Cerebellar cortex (tissue), 1 donor: ENCODE results near the gene ZNF789.
"Not testable (repeated sequence)": the region's sequence is repeated elsewhere in the genome, so short reads cannot be mapped to it uniquely, and the experiment has no call there.

Experiments used
- DNase-seq: peaks from one replicate; pipeline ENCODE4 v3.0.0-alpha.2; 2015; ENCODE audit warnings: low spot score

Gene ZNF789

DNA sequence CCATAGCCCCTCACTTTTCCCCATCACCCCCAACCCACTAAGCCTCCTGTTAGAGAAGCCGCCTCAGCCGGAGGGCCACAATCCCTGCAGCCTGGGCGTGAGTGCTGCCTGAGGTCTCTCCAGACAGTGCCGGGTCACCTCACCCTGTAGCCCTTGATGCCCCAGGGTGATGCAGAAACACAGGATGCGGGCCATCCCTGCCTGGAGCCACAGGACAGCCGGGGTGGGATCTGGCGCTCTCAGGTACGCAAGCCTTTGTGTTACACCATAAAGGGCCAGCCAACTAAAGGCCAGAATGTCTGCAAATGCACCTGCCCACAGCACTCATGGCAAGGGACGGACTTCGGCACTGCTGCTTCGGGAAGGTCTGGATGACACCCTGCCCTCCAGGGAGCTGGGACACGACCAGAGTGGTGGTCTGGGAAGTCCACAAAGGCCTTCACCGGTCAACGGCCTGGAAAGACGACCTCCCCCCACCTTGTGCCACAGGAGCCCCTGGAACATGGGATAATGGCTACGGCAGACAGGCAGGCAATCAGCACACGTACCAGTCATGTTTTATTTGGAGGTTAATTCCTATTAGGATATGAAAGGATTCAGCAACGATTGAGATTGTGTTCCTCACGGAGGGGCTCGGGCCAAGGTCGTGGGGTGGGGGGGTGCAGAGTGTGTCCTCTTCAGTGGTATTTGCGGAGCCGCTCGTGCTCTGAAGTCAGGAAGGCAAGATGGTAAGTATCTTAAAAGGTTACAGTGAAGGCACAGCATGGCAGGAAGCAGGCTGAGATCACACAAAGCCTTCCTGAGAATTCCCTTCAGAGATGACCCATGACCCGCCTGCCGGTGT is 14.8 kb upstream of the ZNF789 start:
- DNase-seq: no peak

DNA sequence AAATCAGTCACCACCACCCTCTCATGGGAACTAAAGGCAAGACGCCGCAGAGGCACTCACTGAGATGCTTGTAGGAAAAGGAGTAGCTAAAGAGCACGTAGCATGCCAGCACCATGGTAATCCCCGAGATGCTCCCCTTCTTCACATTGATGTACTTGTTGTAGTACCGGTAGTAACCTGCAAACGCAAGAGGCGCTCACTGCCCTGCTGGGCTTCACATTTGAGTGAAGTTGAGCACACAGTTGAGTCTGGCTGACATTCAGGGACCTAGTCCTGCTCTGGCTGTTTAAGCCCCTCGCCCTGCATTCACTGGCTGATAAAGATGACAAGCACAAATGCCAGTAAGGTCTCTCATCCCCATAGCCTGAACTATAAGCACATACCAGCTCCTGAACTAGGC is 13.6 kb upstream of the ZNF789 start:
- peak; percentile 42 for DNase-seq

GRCh38 chr7:99460651-99461050 is 12.0 kb upstream of the ZNF789 start:
- DNase-seq: no peak

GRCh38 chr7:99461221-99461620 is 11.5 kb upstream of the ZNF789 start:
- no peak for DNase-seq

- DNase-seq: no peak
Measured at GRCh38 chr7:99465421-99465768, 7.3 kb upstream of the ZNF789 start.

- DNase-seq: no peak
Measured at GRCh38 chr7:99468336-99468918, 4.3 kb upstream of the ZNF789 start.

GRCh38 chr7:99469381-99470065 is 3.2 kb upstream of the ZNF789 start:
- DNase-seq: peak; percentile 68

GRCh38 chr7:99473315-99473596 is 566 bp downstream of the ZNF789 start:
- DNase-seq: peak; percentile 31

- DNase-seq: no peak
Measured at GRCh38 chr7:99476107-99476506, 3.4 kb downstream of the ZNF789 start.

- no peak for DNase-seq
Measured at GRCh38 chr7:99478464-99479440, 6.1 kb downstream of the ZNF789 start.

GRCh38 chr7:99485094-99485493 is 12.4 kb downstream of the ZNF789 start:
- DNase-seq: no peak

- DNase-seq: no peak
Measured at GRCh38 chr7:99489235-99489634, 16.5 kb downstream of the ZNF789 start.

DNA sequence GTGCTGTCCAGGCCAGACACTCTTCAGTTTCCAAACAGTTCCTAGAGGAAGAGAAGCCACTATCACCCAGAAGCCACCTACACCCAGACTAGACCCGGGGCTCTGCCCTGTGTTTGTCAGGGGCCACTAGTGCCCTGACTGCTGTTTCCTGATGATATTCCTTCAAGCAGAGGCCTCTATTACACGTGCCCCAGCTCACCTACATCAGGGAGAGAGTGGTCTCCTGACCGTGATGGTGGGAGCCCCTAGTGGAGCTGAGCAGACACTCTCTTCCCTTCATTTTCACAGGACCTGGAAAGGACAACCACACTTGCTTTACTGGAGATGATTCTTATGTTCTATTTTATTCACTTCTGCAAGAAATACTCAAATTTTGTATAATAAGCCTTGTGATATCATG is 18.2 kb downstream of the ZNF789 start:
- DNase-seq: no peak

DNA sequence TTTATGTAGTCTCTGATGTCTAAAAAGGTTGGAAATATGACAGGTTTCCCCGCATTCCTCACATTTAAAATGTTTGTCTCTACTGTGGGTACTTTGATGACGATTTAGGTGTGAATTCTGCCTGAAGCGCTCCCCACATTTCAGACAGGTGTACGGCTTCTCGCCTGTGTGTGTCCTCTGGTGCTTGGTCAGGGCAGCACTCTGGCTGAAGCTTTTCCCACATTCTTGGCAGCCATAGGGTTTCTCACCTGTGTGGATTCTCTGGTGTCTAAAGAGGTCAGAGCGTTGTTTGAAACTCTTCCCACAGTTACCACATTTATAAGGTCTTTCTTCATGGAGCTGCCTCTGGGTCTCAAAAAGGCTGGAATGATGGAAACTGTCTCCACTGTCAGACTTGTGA is 21.1 kb downstream of the ZNF789 start:
- DNase-seq: no peak

GRCh38 chr7:99497766-99498545 is 25.3 kb downstream of the ZNF789 start:
- DNase-seq: no peak

- DNase-seq: no peak
Measured at GRCh38 chr7:99498546-99498944, 25.9 kb downstream of the ZNF789 start.

GRCh38 chr7:99499371-99499720 is 26.7 kb downstream of the ZNF789 start:
- no peak for DNase-seq

DNA sequence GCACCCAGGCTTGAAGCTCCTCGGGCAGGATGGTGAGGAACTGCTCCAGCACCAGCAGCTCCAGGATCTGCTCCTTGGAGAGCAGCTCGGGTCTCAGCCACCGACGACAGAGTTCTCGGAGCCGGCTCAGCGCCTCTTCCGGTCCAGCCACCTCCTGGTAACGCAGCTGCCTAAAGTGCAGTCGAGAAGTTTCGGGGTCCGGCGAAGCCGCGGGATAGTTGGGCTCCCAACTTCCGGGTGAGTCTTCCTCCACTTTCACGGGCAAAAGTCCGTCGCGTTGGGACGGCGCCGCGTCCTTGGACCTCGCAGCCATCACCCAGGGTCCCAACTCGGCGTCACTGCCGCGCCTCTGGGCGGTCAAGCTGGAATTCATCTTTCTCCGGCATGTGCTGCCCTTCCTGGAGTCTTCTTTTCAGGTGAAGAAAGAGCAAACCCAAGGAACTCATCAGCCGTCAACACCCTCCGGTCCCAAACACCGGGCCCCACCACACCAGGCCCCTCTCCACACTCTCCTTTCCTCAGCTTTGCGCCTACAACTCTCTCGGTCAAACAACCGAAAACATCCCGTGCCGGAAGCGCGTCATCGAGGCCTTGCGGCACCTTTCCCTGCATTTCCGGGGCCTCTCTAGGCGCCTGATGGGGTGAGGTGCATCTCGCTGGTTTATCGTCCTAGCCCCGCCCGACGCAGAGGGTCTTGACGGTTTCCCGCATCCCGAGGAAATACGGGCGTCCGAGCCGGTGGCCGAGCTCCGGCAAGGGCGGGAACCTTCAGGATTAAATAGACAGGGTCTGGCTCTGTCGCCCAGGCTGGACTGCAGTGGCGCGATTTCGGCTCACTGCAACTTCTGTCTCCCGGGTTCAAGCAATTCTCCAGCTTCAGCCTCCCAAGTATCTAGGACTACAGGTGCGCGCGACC is 27.3 kb downstream of the ZNF789 start, which contains the start of gene ZNF394:
TSS of gene ZNF394 (minus strand) at position 561 of the 916 bp plus-strand sequence. CDS start at position 373, 188 bp downstream.
- peak; percentile 98 for DNase-seq

- DNase-seq: no peak
Measured at GRCh38 chr7:99500637-99501009, 27.9 kb downstream of the ZNF789 start.

DNA sequence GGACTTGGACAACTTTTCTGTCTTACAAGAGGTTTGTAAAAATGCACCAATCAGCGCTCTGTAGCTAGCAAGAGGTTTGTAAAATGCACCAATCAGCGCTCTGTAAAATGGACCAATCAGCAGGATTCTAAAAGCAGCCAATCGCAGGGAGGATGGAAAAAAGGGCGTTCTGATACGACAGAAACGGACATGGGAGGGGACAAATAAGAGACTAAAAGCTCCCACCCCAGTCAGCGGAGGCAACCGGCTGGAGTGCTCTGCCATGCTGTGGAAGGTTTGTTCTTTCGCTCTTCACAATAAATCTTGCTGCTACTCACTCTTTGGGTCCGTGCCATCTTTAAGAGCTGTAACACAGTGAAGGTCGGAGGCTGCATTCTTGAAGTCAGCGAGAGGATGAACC is 28.5 kb downstream of the ZNF789 start:
- DNase-seq: not testable (repeated sequence)

GRCh38 chr7:99504281-99504602 is 31.6 kb downstream of the ZNF789 start:
- peak; percentile 98 for DNase-seq
